HG03045 (cell line): ENCODE data around the gene DDB1.

ENCODE experiments used
- ATAC-seq: cut with Tn5 transposase; IDR thresholded peaks from one replicate; pipeline ENCODE4 v1.9.1; 2021; ENCODE audit warnings: mild to moderate bottlenecking, moderate library complexity; ENCODE audit not compliant: unreplicated experiment

DDB1 gene

GRCh38 chr11:61332797-61333549, at the start of gene DDB1, which contains the start of gene TKFC:
Gene DDB1 (minus strand): TSS chr11:61333105. CDS start chr11:61332968, 137 bp downstream.
Gene TKFC (plus strand): TSS chr11:61333228. CDS start chr11:61334729, 1,501 bp downstream.
- ATAC-seq = peak; percentile 92

DNA sequence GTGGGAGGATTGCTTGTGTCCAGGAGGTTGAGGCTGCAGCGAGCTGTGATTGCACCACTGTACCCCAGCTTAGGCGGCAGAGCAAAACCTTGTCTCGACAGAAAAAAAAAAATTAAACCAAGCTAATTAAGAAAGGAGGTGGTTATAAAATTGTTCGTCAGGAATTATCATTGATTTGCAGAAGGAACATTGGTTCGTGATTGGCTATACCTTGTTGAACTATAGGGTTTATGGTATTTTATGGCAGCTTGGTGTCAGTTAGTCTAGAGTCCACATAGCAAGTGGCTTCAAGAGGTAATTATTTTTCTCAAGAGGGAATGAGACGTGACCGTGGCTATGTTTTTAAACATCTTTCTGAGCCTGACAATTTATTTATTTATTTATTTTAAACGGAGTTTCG, 48.0 kb upstream of the DDB1 start:
- no peak for ATAC-seq

- no peak for ATAC-seq
These were observed 45.9 kb upstream of the DDB1 start for GRCh38 chr11:61378713-61379313.

GRCh38 chr11:61377461-61378160, 44.7 kb upstream of the DDB1 start:
- ATAC-seq = no peak

DNA sequence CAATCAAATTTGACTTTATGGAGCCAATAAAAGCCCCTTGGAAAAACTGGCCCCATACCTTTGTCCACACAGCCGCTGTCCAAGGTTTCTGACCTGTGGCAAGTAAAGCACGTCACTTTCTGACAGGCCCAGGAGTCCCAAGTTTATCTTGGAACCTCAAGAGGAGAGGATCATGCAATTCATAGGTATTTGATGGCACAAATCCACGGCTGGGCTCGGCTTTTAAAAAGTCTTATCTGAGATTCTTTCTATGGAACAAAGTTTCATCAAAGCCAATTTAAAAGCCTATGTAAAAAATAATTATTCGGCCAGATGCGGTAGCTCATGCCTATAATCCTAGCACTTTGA, 42.8 kb upstream of the DDB1 start:
- no peak for ATAC-seq

GRCh38 chr11:61372659-61373420, 39.9 kb upstream of the DDB1 start:
- no peak for ATAC-seq

GRCh38 chr11:61370349-61371005, 37.6 kb upstream of the DDB1 start:
- no peak for ATAC-seq

- ATAC-seq = peak; percentile 55
These were observed 36.8 kb upstream of the DDB1 start for GRCh38 chr11:61369372-61370348.

DNA sequence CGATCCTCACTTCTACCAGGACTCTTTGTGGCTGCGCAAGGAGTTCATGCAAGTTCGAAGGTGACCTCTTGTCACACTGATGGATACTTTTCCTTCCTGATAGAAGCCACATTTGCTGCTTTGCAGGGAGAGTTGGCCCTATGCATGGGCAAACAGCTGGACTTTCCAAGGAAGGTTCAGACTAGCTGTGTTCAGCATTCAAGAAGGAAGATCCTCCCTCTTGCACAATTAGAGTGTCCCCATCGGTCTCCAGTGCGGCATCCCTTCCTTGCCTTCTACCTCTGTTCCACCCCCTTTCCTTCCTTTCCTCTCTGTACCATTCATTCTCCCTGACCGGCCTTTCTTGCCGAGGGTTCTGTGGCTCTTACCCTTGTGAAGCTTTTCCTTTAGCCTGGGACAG, 35.7 kb upstream of the DDB1 start:
- ATAC-seq = no peak

GRCh38 chr11:61367406-61367805, 34.5 kb upstream of the DDB1 start:
- no peak for ATAC-seq

DNA sequence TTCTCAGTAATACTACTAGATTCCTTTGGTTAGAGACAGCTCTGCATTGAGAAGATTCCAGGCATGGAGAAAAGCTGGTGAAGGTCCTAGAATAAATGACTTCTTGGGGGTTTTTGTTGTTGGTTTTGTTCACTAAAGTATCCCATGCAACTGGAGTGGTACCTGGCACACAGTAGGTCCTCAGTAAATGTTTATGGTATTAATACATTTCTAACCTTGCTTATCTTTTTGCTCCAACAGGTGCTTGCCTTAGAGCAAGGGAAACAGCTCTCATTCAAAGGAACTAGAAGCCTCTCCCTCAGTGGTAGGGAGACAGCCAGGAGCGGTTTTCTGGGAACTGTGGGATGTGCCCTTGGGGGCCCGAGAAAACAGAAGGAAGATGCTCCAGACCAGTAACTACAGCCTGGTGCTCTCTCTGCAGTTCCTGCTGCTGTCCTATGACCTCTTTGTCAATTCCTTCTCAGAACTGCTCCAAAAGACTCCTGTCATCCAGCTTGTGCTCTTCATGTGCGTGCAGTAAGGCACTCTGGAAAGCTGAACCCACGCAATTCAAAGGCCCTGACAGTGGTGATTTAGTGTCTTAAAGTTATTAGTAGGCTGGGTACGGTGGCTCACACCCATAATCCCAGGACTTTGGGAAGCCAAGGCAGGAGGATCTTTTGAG, 31.2 kb upstream of the DDB1 start:
- ATAC-seq = no peak

DNA sequence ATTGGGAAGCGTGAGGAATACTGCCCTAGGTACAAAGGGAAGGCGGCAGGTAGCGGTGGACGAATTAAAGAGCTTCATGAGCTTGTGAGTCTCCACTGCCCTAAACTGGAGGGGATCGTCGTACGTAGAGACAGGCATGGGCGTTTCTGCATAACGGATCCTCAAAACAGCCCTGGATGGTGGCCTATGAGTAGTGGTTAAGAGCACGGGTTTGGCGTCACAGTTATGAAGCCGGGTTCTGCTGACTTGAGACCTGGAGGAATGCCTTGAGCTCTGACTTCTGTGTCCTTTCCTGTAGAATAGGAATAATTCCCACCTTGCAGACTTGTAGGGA, 29.6 kb upstream of the DDB1 start:
- ATAC-seq = no peak

DNA sequence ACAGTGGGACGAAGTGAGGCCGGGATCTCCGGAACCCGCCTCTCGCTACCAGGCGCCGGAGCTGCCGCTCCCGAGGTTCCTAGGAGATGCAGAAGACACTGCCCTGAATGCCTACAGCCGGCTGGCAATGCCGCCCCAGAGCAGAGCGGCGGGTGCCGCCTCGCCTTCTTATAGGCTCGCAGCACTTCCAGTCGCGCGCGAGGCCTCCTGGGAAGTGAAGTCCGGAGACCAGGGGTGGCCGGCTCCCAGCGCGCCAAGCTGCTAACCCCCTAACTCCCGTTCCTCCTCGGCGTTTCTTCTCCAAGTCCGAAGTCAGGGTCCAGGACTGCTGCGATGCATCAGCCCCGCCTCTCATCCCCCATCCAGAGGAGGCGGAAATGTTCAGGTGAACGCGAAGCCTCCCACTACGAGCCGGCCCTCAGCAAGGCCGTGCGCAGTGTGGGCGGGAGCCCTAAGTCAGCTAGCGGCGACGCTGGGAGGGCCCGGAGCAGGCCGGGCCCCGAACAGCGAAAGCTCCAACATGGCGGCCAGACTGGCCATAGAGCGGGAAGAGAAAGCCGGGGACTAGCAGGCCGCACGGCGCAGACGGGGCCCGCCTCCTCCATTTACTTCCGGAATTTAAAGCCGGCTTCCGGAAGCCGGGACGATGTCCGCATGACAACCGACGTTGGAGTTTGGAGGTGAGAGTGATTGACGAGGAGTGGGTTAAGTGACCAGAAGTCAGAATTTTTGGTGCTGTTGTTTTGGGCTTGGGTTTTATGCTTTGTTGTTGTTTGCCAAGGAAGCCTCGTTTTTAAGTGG, 29.0 kb upstream of the DDB1 start, which contains the start of the genes CYB561A3 and TMEM138:
Gene CYB561A3, minus strand, starts transcription at position 142 of the 801 bp plus-strand sequence. CDS start 5,169 bp downstream, outside the sequence.
Gene TMEM138, plus strand, starts transcription at position 634 of the 801 bp plus-strand sequence. CDS start 2,017 bp downstream, outside the sequence.
- ATAC-seq = peak; percentile 85

DNA sequence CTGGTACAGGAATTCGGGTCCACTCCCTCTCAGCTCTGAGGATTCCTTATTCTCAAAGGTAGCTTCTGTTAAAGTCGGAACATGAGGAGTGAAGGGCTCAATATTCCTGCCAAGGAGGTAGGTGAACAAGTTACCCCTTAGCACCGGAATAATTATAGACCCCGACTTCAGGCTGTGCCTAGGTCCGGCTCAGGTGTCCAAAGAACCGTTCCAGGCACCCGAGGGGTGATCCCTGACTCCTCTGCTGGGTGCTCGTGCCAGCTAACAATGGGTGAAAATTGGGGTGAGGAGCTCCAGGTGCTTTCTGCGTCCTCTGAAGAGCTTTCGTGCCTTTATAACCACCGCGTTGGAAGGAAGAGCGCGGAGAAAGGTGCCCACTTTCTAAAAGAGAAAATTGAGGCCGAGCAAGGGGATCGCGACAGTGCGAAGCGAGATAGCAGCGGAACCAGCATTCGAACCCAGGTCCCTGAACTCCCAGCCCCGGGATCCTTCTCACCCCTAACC, 28.4 kb upstream of the DDB1 start:
- peak; percentile 9 for ATAC-seq

DNA sequence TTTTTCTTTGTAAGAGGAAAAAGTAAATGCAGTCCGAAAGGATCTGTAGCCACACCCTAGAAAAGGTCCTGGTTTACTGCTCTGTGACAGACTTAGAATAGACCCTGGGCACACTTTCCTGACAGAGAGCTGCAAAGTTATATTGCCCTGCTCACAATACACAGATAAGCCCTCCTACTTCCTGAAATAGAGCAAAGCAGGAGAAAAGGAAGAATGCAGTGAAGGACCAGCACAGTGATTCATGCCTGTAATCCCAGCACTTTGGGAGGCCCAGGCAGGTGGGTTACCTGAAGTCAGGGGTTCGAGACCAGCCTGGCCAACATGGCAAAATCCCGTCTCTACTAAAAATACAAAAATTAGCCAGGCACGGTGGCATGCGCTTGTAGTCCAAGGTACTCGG, 26.6 kb upstream of the DDB1 start:
- no peak for ATAC-seq

- ATAC-seq = no peak
These were observed 25.7 kb upstream of the DDB1 start for GRCh38 chr11:61358566-61358965.

DNA sequence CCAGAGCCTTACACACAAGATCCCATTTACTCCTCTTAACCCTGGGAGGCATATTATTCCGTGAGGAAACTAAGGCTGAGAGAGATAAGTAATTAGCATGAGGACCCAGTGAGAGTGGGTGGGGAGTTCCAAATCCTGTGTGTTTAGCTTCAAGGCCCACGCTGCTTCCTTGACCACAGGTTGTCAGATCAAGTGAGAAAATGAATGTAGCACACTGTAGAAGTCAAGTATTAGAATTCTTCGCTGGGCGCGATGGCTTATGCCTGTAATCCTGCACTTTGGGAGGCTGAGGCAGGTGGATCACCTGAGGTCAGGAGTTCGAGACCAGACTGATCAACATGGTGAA, 25.0 kb upstream of the DDB1 start:
- ATAC-seq = no peak
